ENCODE measurements around the gene RAB15. TPM values are rescaled to one million over a fixed set of nuclear protein-coding genes. Genes with fewer than 3 reads are reported as not detected.

The RAB15 gene
- total and polyA plus RNA-seq, 12 donors = 8.2 to 94.3 (median 31.6) TPM

DNA sequence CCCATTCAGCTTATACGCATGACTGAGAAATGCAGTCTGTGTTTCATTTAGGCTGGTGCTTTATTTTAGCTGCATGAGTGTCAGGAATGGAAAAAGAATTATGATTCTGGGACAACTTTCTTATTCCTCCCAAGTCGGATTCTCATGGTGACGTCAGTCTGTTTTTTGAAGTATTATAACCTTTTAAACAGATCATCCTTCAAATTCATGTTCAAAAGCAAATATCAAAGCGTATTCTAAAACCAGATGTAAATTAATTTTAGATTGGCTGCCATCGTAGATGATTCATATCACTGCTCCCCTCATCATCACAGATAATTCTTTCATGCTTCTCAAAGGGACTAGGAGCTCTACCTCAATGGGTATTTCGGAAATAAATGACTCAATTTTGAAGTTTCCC, 29.6 kb upstream of the RAB15 start:
- TF ChIP-seq, protein P1, sequence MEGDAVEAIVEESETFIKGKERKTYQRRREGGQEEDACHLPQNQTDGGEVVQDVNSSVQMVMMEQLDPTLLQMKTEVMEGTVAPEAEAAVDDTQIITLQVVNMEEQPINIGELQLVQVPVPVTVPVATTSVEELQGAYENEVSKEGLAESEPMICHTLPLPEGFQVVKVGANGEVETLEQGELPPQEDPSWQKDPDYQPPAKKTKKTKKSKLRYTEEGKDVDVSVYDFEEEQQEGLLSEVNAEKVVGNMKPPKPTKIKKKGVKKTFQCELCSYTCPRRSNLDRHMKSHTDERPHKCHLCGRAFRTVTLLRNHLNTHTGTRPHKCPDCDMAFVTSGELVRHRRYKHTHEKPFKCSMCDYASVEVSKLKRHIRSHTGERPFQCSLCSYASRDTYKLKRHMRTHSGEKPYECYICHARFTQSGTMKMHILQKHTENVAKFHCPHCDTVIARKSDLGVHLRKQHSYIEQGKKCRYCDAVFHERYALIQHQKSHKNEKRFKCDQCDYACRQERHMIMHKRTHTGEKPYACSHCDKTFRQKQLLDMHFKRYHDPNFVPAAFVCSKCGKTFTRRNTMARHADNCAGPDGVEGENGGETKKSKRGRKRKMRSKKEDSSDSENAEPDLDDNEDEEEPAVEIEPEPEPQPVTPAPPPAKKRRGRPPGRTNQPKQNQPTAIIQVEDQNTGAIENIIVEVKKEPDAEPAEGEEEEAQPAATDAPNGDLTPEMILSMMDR (IDR thresholded peaks at IDR 0.05) = no peak
- intact Hi-C loops (cut with DNase I) = loop anchor here in 1 of 10 donors (5.0 kb wide), 1 partner anchor 944 kb away; no protein-coding TSS in a partner anchor
- Histone ChIP-seq H3K4me1 (peaks cover 0 to 25% (median 6%) of the 10 kb centered on the region in 9 donors), H3K9me3 (no peaks in the 10 kb centered on the region), H3K27ac (peak overlapping the region in 1 of 10 donors; percentile 59), H3K36me3 (peaks cover 0 to 20% (median 0%) of the 10 kb centered on the region in 9 donors), H3K4me3 (no peak overlapping the region), H3K27me3 (no peaks in the 10 kb centered on the region)
- WGBS, 2 donors = 94% methylated on average over 6 of the region's 6 CpGs
- DNase-seq = no peak
- no peak for ATAC-seq

DNA sequence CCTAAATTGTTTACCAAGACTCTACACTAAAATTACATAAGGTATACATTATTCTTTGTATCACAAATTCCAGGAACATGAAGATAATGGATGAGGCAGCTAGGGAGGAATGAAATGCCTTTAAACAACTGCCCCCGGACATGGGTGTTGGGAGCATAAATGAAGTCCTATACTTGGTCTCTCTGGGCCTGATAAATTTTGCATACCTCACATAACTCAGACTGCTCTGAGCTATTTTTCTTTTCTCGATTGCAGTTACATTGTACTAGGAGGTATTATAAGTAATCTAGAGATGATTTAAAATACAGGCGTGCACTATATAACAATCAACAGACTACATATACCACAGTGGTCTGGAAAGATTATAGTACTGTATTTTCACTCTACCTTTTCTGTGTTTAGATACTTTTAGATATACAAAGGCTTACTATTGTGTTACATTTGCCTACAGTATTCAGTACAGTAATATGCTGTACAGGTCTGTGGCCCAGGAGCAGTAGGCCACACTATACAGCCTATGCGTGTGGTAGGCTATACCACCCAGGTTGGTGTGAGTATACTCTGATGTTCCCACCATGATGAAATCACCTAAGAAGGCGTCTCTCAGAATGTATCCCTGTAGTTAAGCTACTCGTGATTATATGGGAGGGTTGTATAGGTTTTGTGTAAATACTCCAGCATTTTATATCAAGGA, 28.9 kb upstream of the RAB15 start:
- WGBS, 2 donors = 62 to 72% methylated on average over 6 of the region's 6 CpGs
- DNase-seq (no peak), ATAC-seq (peak in 4 of 8 donors; percentile 22 to 63 (median 49))
- Histone ChIP-seq H3K9me3 (no peaks in the 10 kb centered on the region), H3K4me3 (no peak overlapping the region), H3K27ac (peak overlapping the region in 5 of 10 donors; percentile 22 to 67 (median 56)), H3K27me3 (no peaks in the 10 kb centered on the region), H3K4me1 (peaks cover 0 to 23% (median 6%) of the 10 kb centered on the region in 9 donors), H3K36me3 (peaks cover 0 to 16% (median 0%) of the 10 kb centered on the region in 9 donors)
- TF ChIP-seq, protein P1 (IDR thresholded peaks at IDR 0.05) = no peak
- intact Hi-C loops (cut with DNase I) = loop anchor here in 1 of 10 donors (5.0 kb wide), 1 partner anchor 944 kb away; no protein-coding TSS in a partner anchor

DNA sequence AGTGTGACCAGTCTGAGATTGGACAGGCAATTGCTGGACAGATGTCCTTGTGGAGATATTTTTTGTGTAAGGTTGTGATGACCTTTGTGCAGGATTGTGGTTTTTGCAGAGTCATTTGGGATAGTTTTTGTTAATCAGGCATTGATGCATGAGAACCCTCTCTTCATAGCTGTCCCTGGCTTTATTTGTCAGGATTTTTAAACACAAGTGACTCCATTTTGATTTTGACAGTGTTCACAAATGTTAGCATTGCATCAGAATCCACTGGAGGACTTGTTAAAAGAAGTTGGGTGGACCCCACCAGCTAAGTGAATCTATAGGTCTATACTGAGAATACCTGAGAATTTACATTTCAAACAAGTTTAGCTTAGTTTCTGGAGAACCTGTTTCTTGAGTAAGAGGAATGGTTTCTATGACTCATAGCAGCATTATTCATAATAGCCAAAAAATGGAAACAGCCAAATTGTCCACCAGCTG, 26.4 kb upstream of the RAB15 start:
- ATAC-seq (no peak), DNase-seq (no peak)
- intact Hi-C loops (cut with DNase I) = no loop called here
- Histone ChIP-seq H3K36me3 (no peaks in the 10 kb centered on the region), H3K4me1 (peaks cover 0 to 25% (median 6%) of the 10 kb centered on the region in 9 donors), H3K27ac (no peak overlapping the region), H3K9me3 (no peaks in the 10 kb centered on the region), H3K4me3 (no peak overlapping the region), H3K27me3 (no peaks in the 10 kb centered on the region)
- TF ChIP-seq, protein P1 (IDR thresholded peaks at IDR 0.05) = no peak

DNA sequence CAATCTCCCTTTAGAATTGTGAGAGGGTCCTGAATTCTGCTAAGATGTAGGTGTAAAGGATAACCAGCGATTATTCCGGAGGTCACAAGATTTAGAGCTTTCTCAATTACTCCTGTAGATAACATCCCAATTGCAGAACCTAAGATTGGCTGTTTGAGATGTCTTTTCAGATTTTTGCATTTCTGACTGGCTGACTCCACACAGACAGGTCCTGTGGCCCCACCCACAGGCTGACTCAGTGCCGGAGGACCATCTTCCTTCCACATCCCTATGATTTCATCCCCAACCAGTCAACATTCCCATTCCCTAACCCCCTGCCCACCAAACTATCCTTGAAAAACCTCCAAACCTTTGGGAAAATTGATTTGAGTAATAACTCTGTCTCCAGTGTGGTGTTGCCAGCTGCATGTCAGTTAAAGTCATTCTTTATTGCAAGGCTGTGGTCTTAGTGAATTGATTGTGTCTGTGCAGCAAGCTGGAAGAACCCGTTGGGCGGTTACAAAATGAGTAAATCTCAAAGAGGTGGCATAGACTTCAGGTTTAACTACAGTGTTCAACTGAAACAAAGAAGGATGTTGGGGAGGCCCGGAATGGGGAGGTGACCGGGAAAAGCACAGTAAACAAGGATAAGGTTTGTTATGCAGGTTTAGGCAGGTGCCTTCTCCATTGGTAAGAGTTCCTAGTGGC, 25.1 kb upstream of the RAB15 start:
- intact Hi-C loops (cut with DNase I) = no loop called here

More for the DNA sequence above, 25.1 kb upstream of the RAB15 start:
- no peak overlapping the region for H3K4me3 ChIP-seq
- TF ChIP-seq, protein P1 (IDR thresholded peaks at IDR 0.05) = no peak
- H3K9me3 ChIP-seq = no peaks in the 10 kb centered on the region
- ATAC-seq (no peak), DNase-seq (no peak)
- H3K27ac ChIP-seq = no peak overlapping the region
- H3K4me1 ChIP-seq = peaks cover 0 to 28% (median 6%) of the 10 kb centered on the region in 9 donors
- no peaks in the 10 kb centered on the region for H3K27me3 ChIP-seq
- H3K36me3 ChIP-seq = no peaks in the 10 kb centered on the region
- WGBS, 2 donors = 95 to 96% methylated on average over 7 of the region's 7 CpGs
